H1 (cell line): ENCODE data around the gene AFF1.

ENCODE experiments used
- BCL11A ChIP-seq, 2 experiments: IDR thresholded peaks; one replicate each; pipeline ENCODE4 v1.6.1; 2011; ENCODE audit warnings: low read depth in 2 of 2, low read length in 2 of 2, mild to moderate bottlenecking in 2 of 2
- CEBPB ChIP-seq: IDR thresholded peaks from 2 replicates; pipeline ENCODE4 v1.6.1; 2012; ENCODE audit warnings: low read depth, low read length
- CHD2 ChIP-seq: IDR thresholded peaks from 2 replicates; pipeline ENCODE4 v1.6.1; 2012; ENCODE audit warnings: low read length, improper control_type of control experiment
- EZH2 ChIP-seq: fragments of 200-600 bp; sonication (generic); IDR thresholded peaks from 2 replicates; pipeline ENCODE4 v1.7.1; 2012; ENCODE audit warnings: low read depth, mild to moderate bottlenecking, moderate library complexity, low read length, inconsistent platforms; ENCODE audit not compliant: severe bottlenecking
- MAFK ChIP-seq: IDR thresholded peaks from 2 replicates; pipeline ENCODE4 v1.6.1; 2012; ENCODE audit warnings: low read depth, mild to moderate bottlenecking, improper control_type of control experiment, low read length
- SIN3A ChIP-seq, 2 experiments: IDR thresholded peaks in 1 of 2; conservative IDR thresholded peaks in 1 of 2; 2 replicates each; pipeline ENCODE4 v1.6.1; 2011 to 2012; ENCODE audit warnings: low read length in 2 of 2, improper control_type of control experiment in 1 of 2, low read depth in 1 of 2, mild to moderate bottlenecking in 1 of 2
- SP1 ChIP-seq: IDR thresholded peaks from 2 replicates; pipeline ENCODE4 v1.6.1; 2011; ENCODE audit warnings: low read depth, low read length
- TCF12 ChIP-seq: IDR thresholded peaks from 2 replicates; pipeline ENCODE4 v1.6.1; 2011; ENCODE audit warnings: low read depth, mild to moderate bottlenecking, low read length
- TF ChIP-seq, protein P1 (sequence below), 3 experiments: IDR thresholded peaks; 1 replicate in 2 of 3; 2 replicates in 1 of 3; pipeline versions ENCODE4 v1.5.1 to v1.6.1; 2011; ENCODE audit warnings: low read length in 3 of 3, mild to moderate bottlenecking in 3 of 3, inconsistent platforms in 2 of 3, low read depth in 1 of 3, moderate library complexity in 1 of 3; ENCODE audit not compliant: insufficient read depth in 1 of 3; ENCODE audit errors: control extremely low read depth in 1 of 3
- TF ChIP-seq, protein P2 (sequence below): IDR thresholded peaks from 2 replicates; pipeline ENCODE4 v1.6.1; 2011; ENCODE audit warnings: low read length, improper control_type of control experiment

DNA sequence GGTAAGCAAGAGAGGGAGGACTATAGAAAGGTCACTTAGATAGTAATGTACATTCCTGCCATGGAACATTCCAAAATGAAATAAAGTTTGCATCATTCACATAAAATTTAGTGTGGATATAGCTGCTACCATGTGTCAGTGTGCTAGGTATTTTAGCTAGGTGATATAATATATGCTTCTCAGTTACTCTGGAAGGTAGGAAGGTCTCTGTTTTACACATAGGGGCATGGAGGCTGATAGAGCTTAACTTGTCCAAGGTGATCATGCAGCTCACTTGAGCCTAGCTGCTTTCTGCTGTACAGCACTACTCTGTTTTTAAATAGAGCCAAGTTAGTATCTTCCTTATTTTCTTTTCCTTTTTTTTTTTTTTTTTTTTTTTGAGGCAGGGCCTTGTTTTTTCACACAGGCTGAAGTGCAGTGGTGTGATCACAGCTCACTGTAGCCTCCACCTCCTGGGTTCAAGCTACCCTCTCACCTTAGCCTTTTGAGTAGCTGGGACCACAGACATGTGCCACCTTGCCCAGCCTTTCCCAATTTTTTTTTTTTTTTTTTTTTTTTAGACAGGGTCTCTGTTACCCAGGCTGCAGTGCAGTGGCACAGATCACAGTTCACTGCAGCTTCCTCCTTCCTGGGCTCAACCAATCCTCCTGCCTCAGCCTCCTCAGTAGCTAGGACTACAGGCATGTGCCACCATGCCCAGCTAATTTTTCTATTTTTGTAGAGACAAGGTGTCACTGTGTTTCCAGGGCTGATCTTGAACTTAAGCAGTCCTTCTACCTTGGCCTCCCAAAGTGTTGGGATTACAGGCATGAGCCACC, 10.4 kb downstream of the AFF1 start:
- TF ChIP-seq SIN3A (conservative IDR thresholded peaks at IDR 0.05 in 1 of 2, IDR thresholded peaks at IDR 0.05 in 1 of 2; ENCODE audit: low read depth in 1 of 2, low read length in 2 of 2) (no peak), MAFK (no peak), SP1 (no peak), CHD2 (no peak), TCF12 (no peak), CEBPB (no peak), EZH2 (no peak), BCL11A (IDR thresholded peaks at IDR 0.05; ENCODE audit: low read depth in 2 of 2, low read length in 2 of 2) (no peak)
- TF ChIP-seq, protein P1, sequence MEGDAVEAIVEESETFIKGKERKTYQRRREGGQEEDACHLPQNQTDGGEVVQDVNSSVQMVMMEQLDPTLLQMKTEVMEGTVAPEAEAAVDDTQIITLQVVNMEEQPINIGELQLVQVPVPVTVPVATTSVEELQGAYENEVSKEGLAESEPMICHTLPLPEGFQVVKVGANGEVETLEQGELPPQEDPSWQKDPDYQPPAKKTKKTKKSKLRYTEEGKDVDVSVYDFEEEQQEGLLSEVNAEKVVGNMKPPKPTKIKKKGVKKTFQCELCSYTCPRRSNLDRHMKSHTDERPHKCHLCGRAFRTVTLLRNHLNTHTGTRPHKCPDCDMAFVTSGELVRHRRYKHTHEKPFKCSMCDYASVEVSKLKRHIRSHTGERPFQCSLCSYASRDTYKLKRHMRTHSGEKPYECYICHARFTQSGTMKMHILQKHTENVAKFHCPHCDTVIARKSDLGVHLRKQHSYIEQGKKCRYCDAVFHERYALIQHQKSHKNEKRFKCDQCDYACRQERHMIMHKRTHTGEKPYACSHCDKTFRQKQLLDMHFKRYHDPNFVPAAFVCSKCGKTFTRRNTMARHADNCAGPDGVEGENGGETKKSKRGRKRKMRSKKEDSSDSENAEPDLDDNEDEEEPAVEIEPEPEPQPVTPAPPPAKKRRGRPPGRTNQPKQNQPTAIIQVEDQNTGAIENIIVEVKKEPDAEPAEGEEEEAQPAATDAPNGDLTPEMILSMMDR (IDR thresholded peaks at IDR 0.05; ENCODE audit: control extremely low read depth in 1 of 3, insufficient read depth in 1 of 3, low read depth in 1 of 3, low read length in 3 of 3) = no peak
- TF ChIP-seq, protein P2, sequence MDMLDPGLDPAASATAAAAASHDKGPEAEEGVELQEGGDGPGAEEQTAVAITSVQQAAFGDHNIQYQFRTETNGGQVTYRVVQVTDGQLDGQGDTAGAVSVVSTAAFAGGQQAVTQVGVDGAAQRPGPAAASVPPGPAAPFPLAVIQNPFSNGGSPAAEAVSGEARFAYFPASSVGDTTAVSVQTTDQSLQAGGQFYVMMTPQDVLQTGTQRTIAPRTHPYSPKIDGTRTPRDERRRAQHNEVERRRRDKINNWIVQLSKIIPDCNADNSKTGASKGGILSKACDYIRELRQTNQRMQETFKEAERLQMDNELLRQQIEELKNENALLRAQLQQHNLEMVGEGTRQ = no peak
